NCI-H526 treated with DMSO at 0.1 percent for 48 hours (cell line): ENCODE measurements around the gene NBPF11.
"Not testable (repeated sequence)": the region's sequence is repeated elsewhere in the genome, so short reads cannot be mapped to it uniquely, and the experiment has no call there.

ENCODE experiments used
- DNase-seq: peaks from one replicate; lab custom pipeline; 2025; lab: John Stamatoyannopoulos, UW

Gene NBPF11

DNA sequence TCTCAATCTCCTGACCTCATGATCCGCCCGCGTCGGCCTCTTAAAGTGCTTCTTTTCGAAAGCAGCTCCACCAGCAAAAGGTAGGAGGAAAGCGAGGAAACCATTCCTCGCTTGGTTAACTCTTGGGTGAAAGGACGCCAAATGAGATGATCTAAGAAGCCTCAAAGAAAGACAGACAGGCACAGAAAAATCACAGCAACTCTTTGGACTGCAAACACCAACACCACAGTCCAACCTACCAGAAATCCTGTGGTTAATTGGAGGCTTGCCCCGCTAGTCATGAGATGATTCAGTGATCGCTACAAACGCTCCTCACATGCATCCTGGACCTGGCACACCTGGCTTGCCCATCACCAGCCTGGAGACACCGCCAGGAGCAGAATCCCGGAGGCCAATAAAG is 1.1 kb downstream of the NBPF11 start:
- DNase-seq = not testable (repeated sequence)

DNA sequence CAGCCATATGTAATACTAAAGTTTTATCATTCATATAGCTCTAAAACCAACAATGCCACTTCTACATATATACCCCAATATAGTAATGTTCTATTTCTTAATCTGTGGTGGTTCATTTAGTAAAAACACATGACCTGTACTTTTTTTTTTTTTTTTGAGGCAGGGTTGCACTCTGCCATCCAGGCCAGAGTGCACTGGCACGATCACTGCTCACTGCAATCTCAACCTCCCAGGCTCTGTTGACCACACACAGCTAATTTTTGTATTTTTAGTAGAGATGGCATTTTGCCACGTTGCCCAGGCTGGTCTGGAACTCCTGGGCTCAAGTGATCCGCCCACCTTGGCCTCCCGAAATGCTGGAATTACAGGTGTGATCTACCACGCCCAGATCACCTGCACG is 2.1 kb downstream of the NBPF11 start:
- DNase-seq = not testable (repeated sequence)

DNA sequence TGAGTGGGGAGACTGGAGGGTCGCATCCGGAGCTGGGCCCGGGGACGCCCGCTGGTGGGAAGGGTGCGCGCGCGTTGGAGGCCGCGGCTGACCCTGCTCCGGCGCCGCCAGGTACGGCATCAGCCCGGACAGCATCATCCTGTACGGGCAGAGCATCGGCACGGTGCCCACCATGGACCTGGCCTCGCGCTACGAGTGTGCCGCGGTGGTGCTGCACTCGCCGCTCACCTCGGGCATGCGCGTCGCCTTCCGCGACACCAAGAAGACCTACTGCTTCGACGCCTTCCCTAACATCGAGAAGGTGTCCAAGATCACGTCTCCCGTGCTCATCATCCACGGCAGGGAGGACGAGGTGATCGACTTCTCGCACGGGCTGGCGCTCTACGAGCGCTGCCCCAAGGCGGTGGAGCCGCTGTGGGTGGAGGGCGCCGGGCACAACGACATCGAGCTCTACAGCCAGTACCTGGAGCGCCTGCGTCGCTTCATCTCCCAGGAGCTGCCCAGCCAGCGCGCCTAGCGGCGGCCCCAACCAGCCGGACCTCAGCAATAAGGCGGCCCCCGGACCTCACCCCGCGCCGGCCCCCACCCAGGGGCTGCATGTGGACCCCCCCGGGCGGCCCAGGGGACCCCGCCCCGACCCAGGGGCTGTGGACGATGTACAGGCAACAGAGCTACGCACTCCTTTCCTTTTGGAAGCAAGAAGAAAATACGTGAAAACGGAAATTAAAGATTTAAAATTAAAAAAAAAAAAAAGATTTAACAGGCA is 2.8 kb downstream of the NBPF11 start:
- DNase-seq = not testable (repeated sequence)

DNA sequence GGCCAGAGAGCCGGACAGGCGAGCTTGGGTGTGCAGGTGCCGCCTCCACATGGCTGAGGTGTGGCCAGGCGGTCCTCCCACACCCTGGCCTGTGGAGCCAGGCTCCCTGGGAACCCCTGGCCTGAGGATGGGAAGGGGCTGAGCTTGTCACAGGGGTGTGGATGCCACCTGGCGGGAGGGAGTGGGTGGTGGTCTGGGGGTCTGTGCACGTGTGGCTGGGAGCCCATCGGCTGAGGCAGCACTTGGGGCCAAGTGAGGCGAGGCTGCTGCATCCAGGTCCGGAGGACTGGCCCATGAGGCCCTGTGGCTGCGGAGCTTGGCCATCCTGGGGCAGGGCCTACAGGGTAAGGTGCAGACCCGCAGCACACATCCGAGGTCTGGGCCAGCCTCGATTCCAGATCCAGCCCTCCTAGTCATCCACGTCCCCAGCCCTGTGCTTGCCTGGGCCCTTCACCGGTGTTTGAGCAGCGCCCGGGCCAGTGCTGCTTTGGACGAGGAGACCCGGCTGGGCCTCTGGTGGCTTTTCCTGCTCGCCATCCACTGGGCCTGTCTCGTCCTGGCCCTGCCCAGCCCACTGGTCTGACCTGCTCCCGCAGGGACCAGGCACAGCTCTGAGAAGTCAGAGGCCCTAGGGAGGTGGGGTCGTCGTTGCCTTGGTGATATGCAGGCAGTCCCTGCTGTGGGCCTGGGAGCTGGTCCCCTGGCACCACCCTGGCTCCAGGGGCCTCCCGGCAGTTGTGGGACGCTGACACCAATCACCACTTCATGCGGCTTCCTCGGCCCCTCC is 4.8 kb downstream of the NBPF11 start:
- not testable (repeated sequence) for DNase-seq

DNA sequence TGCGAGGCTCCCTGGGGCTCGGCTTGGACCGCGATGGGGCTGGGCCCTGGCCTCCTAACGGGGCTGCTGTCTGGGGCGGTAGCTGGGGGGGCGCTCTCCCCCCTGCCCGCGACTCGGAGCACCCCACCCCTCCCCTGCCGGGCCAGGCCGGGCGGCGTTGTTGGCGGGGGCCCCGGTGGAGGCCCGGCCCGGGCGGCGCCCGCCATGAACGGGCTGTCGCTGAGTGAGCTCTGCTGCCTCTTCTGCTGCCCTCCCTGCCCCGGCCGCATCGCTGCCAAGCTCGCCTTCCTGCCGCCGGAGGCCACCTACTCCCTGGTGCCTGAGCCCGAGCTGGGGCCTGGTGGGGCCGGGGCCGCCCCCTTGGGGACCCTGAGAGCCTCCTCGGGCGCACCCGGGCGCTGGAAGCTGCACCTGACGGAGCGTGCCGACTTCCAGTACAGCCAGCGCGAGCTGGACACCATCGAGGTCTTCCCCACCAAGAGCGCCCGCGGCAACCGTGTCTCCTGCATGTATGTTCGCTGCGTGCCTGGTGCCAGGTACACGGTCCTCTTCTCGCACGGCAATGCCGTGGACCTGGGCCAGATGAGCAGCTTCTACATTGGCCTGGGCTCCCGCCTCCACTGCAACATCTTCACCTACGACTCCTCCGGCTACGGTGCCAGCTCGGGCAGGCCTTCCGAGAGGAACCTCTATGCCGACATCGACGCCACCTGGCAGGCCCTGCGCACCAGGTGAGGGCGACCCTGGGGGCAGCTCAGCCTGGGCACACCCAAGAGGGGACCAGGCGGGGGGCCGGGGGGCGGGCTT is 5.7 kb downstream of the NBPF11 start:
- DNase-seq = not testable (repeated sequence)

DNA sequence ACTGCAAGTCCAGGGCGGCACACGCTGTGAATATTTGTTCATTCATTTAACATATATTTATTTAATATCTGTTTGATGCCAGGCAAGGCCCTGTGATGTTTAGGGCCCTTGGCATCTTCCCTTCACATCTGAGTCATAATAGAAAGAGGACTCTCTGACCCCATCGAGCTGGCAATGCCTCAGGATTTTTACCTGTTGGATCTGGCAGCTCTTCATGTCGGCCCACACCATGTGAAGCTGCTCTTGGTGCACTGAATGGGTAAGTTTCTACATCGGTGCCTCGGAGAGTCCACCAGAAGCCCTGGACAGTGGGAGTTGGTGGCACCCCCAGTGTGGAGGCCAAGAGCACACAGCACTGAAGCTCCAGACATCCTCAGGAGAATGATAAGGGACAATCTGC is 8.9 kb downstream of the NBPF11 start:
- not testable (repeated sequence) for DNase-seq

DNA sequence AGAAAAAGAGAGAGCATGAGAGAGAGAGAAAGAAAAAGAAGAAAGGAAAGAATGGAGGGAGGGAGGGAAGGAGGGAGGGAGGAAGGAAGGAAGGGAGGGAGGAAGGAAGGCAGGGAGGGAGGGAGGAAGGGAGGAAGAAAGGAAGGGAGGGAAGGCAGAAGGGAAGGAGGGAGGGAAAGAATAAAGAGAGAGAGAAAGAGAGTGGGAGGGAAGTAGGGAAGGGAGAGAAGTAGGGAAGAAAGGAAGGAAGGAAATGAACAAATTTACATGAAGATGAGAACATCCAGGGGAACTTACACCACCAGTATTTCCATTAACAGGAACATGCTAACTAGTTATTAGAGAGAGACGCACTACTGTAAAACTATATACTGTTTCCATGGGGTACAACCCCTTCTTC is 10.1 kb downstream of the NBPF11 start:
- DNase-seq = not testable (repeated sequence)

DNA sequence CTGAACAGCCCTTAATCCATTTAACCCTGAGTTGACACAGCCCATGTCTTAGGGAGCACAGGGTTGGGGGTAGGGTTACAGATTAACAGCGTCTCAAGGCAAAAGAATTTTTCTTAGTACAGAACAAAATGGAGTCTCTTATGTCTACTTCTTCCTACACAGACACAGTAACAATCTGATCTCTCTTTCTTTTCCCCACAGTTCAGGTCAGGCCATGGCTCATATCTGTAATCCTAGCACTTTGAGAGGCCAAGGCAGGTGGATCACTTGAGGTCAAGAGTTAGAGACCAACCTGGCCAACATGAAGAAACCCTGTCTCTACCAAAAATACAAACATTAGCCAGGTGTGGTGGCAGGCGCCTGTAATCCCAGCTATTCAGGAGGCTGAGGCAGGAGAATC is 13.5 kb downstream of the NBPF11 start:
- not testable (repeated sequence) for DNase-seq

DNA sequence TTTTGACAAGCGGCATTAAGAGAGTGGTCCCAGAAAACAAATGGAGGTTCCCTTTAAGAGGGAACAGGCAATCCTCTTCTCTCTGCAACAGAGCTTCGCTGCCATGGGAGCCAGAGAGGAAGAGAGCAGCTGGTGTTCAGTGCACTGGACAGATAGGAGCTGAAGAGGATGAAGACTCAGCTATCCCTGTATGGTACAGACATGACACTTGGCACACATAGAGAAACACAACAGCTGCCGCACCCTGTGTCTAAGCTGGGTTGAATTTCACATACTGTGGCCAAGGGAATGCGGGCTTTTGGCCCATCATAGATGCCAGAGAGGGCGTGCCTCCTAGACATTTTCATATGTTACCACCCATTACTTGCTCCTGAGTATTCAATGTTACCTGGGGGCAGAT is 29.7 kb downstream of the NBPF11 start:
- DNase-seq = not testable (repeated sequence)

DNA sequence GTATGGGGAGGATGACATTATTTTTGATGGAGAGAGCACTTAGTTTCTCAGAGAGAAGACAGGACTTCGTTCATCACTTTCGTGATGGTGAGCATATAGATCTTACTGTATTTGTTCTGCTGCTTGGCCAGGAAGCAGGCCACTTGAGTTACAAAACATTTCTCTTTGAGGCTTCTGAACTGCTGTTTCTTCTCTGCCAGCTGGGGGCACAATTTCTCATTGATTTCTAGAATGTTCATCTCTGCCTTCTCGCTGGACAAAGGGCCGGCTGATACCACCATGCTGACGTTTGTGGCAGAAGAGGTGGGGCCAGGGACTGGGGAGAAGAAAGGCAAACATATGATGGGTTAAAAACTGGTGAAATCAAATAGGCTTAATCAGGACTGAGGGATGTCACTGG is 31.7 kb downstream of the NBPF11 start:
- not testable (repeated sequence) for DNase-seq

DNA sequence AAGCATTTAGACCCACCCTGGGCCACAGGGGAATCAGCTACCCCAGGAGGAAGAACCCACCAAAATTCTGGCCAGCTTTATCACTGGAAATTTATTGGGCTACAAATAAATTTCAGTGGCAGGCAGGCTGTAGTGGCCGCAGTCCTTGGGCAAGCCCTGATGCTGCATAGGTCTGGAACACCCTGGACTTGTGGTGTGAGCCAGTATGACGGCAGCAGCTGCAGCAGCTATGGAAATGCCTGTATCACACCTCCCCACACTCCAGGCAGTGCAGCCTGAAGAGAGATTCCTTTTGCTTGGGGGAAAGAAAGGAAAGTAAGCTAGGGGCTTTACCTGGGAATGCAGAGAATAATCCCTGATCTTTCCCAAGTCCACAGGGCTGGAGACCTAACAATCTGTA is 56.3 kb downstream of the NBPF11 start:
- not testable (repeated sequence) for DNase-seq

DNA sequence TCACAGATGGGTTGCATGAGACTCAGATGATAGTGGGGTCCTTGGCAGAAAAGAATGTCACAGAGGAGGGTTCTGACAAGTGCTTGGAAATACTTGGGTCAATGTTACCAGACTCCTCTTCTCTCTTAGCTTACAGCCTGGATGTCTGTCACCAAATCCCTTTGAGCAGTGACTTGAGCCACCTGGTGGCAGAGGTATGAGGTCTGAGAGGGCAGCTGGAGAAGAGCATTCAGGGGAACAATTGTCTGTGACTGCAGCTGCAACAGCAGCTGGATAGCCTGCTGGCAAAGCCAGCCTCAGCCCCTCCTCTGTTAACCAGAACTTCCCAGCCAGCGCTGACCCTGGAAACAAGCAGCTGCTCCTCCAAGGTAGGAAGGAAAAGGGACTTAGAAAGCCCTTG is 65.9 kb downstream of the NBPF11 start:
- not testable (repeated sequence) for DNase-seq

DNA sequence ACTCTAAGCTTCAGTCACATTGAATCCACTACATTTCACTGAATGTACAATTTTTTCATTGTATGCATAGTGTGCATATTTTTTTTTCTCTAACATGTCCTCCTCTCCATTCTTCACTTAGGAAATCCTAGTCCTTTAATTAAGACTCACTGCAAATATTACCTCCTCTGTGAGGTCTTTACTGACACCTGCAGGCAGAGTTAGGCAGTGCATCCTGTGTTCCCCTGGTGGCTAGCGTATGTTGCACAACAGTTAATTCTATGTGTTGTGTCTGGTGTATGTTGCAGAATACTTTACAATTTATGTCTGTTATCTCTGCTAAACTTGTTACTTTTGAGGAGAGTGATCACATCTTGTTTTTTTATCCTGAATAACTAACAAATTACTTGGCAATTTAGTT is 70.9 kb downstream of the NBPF11 start:
- not testable (repeated sequence) for DNase-seq

DNA sequence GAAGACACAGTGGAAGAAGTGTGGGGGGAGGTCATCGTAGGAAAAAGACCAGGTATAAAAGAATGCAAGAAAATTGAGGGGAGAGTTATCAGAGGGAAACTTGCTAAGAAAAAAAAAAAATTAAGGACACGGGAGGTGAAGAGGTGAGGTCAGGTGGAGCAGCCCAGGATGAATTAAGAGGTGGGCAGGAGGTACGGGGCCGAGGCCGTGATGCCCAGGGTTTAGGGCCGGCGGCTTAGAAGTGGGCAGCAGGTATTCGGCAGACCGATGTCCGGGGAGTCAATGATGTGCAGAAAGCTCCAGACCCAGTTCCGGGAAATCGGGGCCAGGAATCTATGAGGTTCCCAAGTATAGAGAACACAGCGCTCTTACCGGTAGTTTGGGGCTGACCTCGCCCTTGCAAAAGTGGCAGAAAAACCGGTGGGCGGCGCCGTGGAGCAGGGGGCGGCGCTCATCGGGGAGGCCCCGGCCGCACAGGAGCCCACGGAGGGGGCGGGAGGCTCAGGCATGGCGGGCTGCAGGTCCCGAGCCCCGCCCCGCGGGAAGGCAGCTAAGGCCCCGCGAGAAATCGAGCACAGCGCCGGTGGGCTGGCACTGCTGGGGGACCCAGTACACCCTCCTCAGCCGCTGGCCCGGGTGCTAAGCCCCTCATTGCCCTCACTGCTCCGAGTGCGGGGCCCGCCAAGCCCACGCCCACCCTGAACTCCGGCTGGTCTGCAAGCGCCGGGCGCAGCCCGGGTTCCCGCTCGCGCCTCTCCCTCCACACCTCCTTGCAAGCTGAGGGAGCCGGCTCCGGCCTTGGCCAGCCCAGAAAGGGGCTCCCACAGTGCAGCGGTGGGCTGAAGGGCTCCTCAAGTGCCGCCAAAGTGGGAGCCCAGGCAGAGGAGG is 73.2 kb downstream of the NBPF11 start:
- DNase-seq = not testable (repeated sequence)

DNA sequence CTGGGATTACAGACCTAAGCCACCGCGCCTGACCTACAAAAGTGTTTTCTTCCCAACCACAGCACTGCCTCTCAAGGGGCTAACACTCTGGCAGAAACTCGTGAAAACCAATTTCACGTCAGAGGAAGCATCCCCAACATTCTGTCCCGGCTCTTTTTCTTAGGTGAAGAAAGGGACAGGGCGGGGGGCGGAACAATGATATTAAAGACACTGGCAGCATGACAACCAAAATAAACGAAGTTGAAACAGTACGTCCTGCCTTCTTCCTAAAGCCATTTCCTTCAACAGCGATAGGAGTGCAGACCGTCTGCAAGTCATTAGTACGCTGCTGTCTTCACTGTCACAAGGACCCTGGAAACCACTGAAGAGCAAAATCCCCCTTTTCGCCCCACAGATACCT is 74.0 kb downstream of the NBPF11 start:
- DNase-seq = not testable (repeated sequence)

DNA sequence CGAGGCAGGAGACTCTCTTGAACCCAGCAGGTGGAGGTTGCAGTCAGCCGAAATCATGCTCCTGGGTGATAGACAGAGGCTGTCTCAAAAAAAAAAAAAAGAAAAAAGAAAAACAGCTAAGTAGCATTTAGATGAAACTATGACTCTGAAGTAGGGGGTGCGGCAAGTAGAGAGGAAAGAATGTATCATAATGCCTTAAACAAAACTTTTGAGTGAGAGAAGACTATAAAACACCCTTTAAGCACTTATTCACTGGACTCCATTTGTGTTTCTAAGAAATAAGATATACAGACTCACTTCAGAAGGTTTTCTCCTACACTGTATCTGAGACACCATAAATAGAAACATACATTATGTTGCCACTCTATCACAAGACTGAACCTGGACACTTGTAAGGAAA is 74.6 kb downstream of the NBPF11 start:
- not testable (repeated sequence) for DNase-seq

DNA sequence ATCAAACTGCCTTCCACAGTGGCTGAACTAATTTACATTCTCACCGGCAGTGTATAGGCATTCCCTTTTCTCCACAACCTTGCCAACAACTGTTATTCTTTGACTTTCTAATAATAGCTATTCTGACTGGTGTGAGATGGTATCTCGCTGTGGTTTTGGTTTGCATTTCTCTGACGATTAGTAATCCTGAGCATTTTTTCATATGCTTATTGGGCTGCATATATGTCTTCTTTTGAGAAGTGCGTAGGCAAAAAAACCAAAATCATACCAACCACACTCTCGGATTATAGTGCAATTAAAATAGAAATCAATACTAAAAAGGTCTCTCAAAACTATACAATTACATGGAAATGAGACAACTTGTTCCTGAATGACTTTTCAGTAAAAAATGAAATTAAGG is 78.7 kb downstream of the NBPF11 start:
- not testable (repeated sequence) for DNase-seq

DNA sequence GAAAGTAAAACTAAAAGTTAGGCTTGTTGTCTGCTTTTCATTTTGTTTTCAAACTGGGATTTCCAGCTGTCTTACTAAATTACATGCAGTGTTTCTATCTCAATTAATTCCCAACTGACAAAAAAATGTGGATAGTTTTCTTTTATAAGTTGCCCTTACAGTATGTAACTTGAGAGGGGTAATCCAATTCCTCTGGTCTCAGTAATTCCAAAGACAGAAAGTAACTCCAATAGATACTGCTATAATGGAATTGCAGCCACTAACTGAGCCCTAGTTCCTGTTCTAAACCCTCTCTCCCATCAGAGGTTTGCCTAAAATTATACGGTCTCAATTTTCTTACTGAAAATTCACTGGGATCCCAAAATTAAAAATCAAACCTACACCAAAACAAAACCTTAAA is 83.5 kb downstream of the NBPF11 start:
- DNase-seq = not testable (repeated sequence)

DNA sequence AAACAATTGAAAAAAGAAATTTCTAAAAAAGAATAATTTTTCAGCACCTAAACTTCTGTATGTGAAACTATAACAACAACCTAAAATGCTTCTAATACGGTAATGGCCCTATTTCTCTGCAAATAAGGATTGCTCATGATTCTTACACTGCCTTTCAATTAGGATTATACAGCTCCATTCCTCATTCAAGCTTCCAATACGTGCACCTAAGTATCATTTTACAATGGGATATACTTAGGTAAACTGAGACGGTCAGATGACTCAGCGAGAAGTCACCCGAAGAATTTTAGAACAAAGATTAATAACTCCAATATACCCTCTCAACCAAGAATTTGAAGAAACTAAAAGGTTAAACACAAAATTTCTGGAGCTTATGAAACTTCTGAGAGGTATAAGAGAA is 83.9 kb downstream of the NBPF11 start:
- not testable (repeated sequence) for DNase-seq

DNA sequence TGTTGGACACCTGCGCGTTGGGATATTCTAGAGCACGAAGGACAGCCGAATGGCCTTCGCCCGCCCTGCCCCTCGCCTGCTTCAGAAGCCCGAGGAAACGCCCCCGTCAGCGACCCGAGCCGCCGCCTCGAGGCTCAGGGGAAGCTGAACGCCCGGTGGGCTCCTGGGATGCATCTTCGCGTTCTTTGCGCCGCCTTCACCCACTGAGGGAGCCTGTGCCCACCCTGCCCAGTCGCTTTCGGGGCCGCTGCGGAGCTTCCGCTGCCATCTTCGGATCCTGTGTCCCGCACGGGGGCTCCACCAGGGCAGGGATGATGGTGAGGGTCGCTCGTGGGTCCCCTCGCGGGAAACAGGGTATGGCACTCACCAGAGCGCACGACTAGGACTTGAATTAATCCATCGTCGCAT is 91.8 kb downstream of the NBPF11 start:
- DNase-seq = not testable (repeated sequence)

DNA sequence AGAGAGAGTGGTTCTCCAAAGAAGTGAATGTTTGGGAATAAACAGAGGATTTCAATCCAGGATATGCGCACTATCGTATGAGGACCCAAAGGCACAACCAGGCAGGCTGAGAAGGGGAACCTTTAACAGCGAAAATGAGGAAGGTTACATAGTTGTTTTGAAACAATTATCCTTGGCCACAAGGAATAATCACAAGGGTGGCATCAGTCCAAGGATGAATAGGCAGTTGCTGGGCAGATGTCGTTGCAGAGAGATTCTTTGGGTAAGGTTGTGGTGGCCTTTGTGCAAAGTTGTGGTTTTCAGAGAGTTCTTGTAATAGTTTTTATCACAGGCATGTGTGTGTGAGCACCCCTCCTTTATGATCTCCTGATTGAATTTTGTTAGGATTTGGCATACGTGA is 94.7 kb downstream of the NBPF11 start:
- not testable (repeated sequence) for DNase-seq
